Activated CD4-positive, alpha-beta memory T cell treated with anti-CD3 and anti-CD28 coated beads, Interleukin-2, amount 10 ng/mL, durations not matched to agents 7 days and 5 days (primary cell): ENCODE results near the gene XPO5. TPM values are rescaled to one million over a fixed set of nuclear protein-coding genes. Genes with fewer than 3 reads are reported as not detected.
"Not testable (repeated sequence)": the region's sequence is repeated elsewhere in the genome, so short reads cannot be mapped to it uniquely, and the experiment has no call there.

Experiments used
- CTCF ChIA-PET: fragments of 350-600 bp; sonication (Branson Sonifier 250); formaldehyde crosslinking; loops from one replicate; lab custom pipeline; 2021; ENCODE audit warnings: antibody characterized with exemption, inconsistent platforms; lab: Charles Lee
- POLR2A ChIA-PET: fragments of 350-600 bp; sonication (Branson Sonifier 250); formaldehyde crosslinking; loops from one replicate; lab custom pipeline; 2021; ENCODE audit warnings: antibody characterized with exemption; lab: Charles Lee
- DNase-seq: peaks from one replicate; pipeline ENCODE4 v3.0.0-alpha.2; 2020
- H3K27ac Mint-ChIP-seq: one replicate; pipeline ENCODE4 v1.8.0; 2021; ENCODE audit warnings: mild to moderate bottlenecking, mixed read lengths
- H3K27me3 Mint-ChIP-seq: one replicate; pipeline ENCODE4 v1.8.0; 2021; ENCODE audit warnings: mixed read lengths
- H3K36me3 Mint-ChIP-seq: one replicate; pipeline ENCODE4 v1.8.0; 2021; ENCODE audit warnings: low read depth, mixed read lengths
- H3K4me1 Mint-ChIP-seq: one replicate; pipeline ENCODE4 v1.8.0; 2021; ENCODE audit warnings: mixed read lengths
- H3K4me3 Mint-ChIP-seq: one replicate; pipeline ENCODE4 v1.8.0; 2021; ENCODE audit warnings: mild to moderate bottlenecking, mixed read lengths
- H3K9me3 Mint-ChIP-seq: one replicate; pipeline ENCODE4 v1.8.0; 2021; ENCODE audit warnings: mixed read lengths
- total RNA-seq, 2 experiments: library from RNA; stranded (reverse); gene quantifications; one replicate each; pipeline ENCODE4 v1.2.3, GENCODE V29; 2021

The XPO5 gene
- total RNA-seq, 2 experiments from 2014 or later: 62.5 to 78.5 TPM

GRCh38 chr6:43579171-43579570, 3.3 kb upstream of the XPO5 start:
- Mint-ChIP-seq H3K4me3 (peak overlapping the region; percentile 97), H3K9me3 (no peaks in the 10 kb centered on the region), H3K36me3 (peaks cover 66% of the 10 kb centered on the region), H3K27me3 (no peaks in the 10 kb centered on the region), H3K4me1 (peaks cover 57% of the 10 kb centered on the region), H3K27ac (peak overlapping the region; percentile 32)
- POLR2A ChIA-PET: interaction anchor here (1.4 kb wide), 1 partner anchor 50 kb away, joined by 3 read pairs; the partner anchor contains the start of gene GTPBP2
- no peak for DNase-seq
- CTCF ChIA-PET: interaction anchor here (1.5 kb wide), 1 partner anchor 9 kb away, joined by 4 read pairs; no protein-coding TSS in a partner anchor

GRCh38 chr6:43578748-43579147, 2.9 kb upstream of the XPO5 start:
- peak overlapping the region; percentile 97 for H3K4me3 Mint-ChIP-seq
- CTCF ChIA-PET: interaction anchor here (1.5 kb wide), 1 partner anchor 8 kb away, joined by 4 read pairs; no protein-coding TSS in a partner anchor
- no peaks in the 10 kb centered on the region for H3K27me3 Mint-ChIP-seq
- no peak for DNase-seq
- no peaks in the 10 kb centered on the region for H3K9me3 Mint-ChIP-seq
- H3K4me1 Mint-ChIP-seq: peaks cover 54% of the 10 kb centered on the region
- peak overlapping the region; percentile 32 for H3K27ac Mint-ChIP-seq
- POLR2A ChIA-PET: interaction anchor here (1.4 kb wide), 1 partner anchor 50 kb away, joined by 3 read pairs; the partner anchor contains the start of gene GTPBP2
- H3K36me3 Mint-ChIP-seq: peaks cover 62% of the 10 kb centered on the region

- POLR2A ChIA-PET: interaction anchor here (0.7 to 2.2 kb wide), 21 partner anchors 9 to 672 kb away, joined by 3 to 26 read pairs (median 3); partner anchors contain the start of genes ABCC10, CNPY3, GTPBP2 and HSP90AB1
- CTCF ChIA-PET: interaction anchor here (0.9 to 1.4 kb wide), 5 partner anchors 10 to 61 kb away, joined by 3 to 6 read pairs (median 3); partner anchors contain the start of gene GTPBP2
- Mint-ChIP-seq H3K4me1 (peaks cover 65% of the 10 kb centered on the region), H3K27me3 (no peaks in the 10 kb centered on the region), H3K36me3 (peaks cover 72% of the 10 kb centered on the region), H3K27ac (peak overlapping the region; percentile 89), H3K4me3 (peak overlapping the region; percentile 97), H3K9me3 (no peaks in the 10 kb centered on the region)
- DNase-seq: no peak
These were observed 600 bp downstream of the XPO5 start for GRCh38 chr6:43575105-43575771.

GRCh38 chr6:43572015-43572414, 3.8 kb downstream of the XPO5 start:
- DNase-seq: no peak
- H3K4me3 Mint-ChIP-seq: no peak overlapping the region
- H3K36me3 Mint-ChIP-seq: peaks cover 62% of the 10 kb centered on the region
- no peaks in the 10 kb centered on the region for H3K9me3 Mint-ChIP-seq
- H3K27me3 Mint-ChIP-seq: no peaks in the 10 kb centered on the region
- H3K4me1 Mint-ChIP-seq: peaks cover 44% of the 10 kb centered on the region
- CTCF ChIA-PET: interaction anchor here (2.3 kb wide), 1 partner anchor 20 kb away, joined by 5 read pairs; no protein-coding TSS in a partner anchor
- peak overlapping the region; percentile 87 for H3K27ac Mint-ChIP-seq
- POLR2A ChIA-PET: interaction anchor here (0.7 to 1.8 kb wide), 4 partner anchors 13 to 826 kb away, joined by 3 to 12 read pairs (median 7); partner anchors contain the start of genes GTPBP2 and TBCC

GRCh38 chr6:43570876-43571441, 4.9 kb downstream of the XPO5 start:
- Mint-ChIP-seq H3K36me3 (peaks cover 57% of the 10 kb centered on the region), H3K4me3 (peak overlapping the region; percentile 2), H3K4me1 (peaks cover 44% of the 10 kb centered on the region), H3K27me3 (no peaks in the 10 kb centered on the region), H3K27ac (peak overlapping the region; percentile 87), H3K9me3 (no peaks in the 10 kb centered on the region)
- no peak for DNase-seq
- ChIA-PET POLR2A (interaction anchor here (0.8 to 1.8 kb wide), 6 partner anchors 14 to 825 kb away, joined by 3 to 12 read pairs (median 6); partner anchors contain the start of genes GTPBP2, POLR1C, TBCC and YIPF3), CTCF (interaction anchor here (1.4 to 2.3 kb wide), 3 partner anchors 8 to 37 kb away, joined by 4 to 8 read pairs (median 5); no protein-coding TSS in a partner anchor)

GRCh38 chr6:43559328-43559727, 16.5 kb downstream of the XPO5 start:
- Mint-ChIP-seq H3K27me3 (no peaks in the 10 kb centered on the region), H3K9me3 (no peaks in the 10 kb centered on the region), H3K27ac (no peak overlapping the region), H3K4me3 (no peak overlapping the region), H3K36me3 (peaks cover 76% of the 10 kb centered on the region), H3K4me1 (no peaks in the 10 kb centered on the region)
- ChIA-PET CTCF (interaction anchor here (1.6 kb wide), 1 partner anchor 53 kb away, joined by 3 read pairs; no protein-coding TSS in a partner anchor), POLR2A (interaction anchor here (1.3 kb wide), 1 partner anchor 25 kb away, joined by 3 read pairs; no protein-coding TSS in a partner anchor)
- no peak for DNase-seq

GRCh38 chr6:43557620-43558019, 18.2 kb downstream of the XPO5 start:
- peaks cover 82% of the 10 kb centered on the region for H3K36me3 Mint-ChIP-seq
- H3K27me3 Mint-ChIP-seq, H3K4me3 Mint-ChIP-seq, H3K4me1 Mint-ChIP-seq, H3K27ac Mint-ChIP-seq, POLR2A ChIA-PET, H3K9me3 Mint-ChIP-seq, DNase-seq: not testable (repeated sequence)
- CTCF ChIA-PET: interaction anchor here (0.6 kb wide), 1 partner anchor 50 kb away, joined by 3 read pairs; no protein-coding TSS in a partner anchor

- peaks cover 76% of the 10 kb centered on the region for H3K36me3 Mint-ChIP-seq
- no peak overlapping the region for H3K4me3 Mint-ChIP-seq
- no peaks in the 10 kb centered on the region for H3K9me3 Mint-ChIP-seq
- peak overlapping the region; percentile 7 for H3K27ac Mint-ChIP-seq
- H3K4me1 Mint-ChIP-seq: peaks cover 3% of the 10 kb centered on the region
- POLR2A ChIA-PET: no interaction called here
- no peak for DNase-seq
- CTCF ChIA-PET: interaction anchor here (1.0 kb wide), 1 partner anchor 318 kb away, joined by 3 read pairs; the partner anchor contains the start of gene DNPH1
- no peaks in the 10 kb centered on the region for H3K27me3 Mint-ChIP-seq
These were observed 28.6 kb downstream of the XPO5 start for GRCh38 chr6:43547222-43547621.

- no peak overlapping the region for H3K27ac Mint-ChIP-seq
- H3K4me1 Mint-ChIP-seq: peaks cover 3% of the 10 kb centered on the region
- H3K4me3 Mint-ChIP-seq: no peak overlapping the region
- ChIA-PET POLR2A (interaction anchor here (1.7 kb wide), 1 partner anchor 19 kb away, joined by 6 read pairs; no protein-coding TSS in a partner anchor), CTCF (no interaction called here)
- H3K27me3 Mint-ChIP-seq: no peaks in the 10 kb centered on the region
- H3K36me3 Mint-ChIP-seq: peaks cover 72% of the 10 kb centered on the region
- DNase-seq: no peak
- no peaks in the 10 kb centered on the region for H3K9me3 Mint-ChIP-seq
These were observed 31.4 kb downstream of the XPO5 start for GRCh38 chr6:43544461-43544860.

- no peaks in the 10 kb centered on the region for H3K9me3 Mint-ChIP-seq
- H3K36me3 Mint-ChIP-seq: peaks cover 70% of the 10 kb centered on the region
- H3K27me3 Mint-ChIP-seq: no peaks in the 10 kb centered on the region
- no peak overlapping the region for H3K27ac Mint-ChIP-seq
- POLR2A ChIA-PET: no interaction called here
- H3K4me3 Mint-ChIP-seq: no peak overlapping the region
- H3K4me1 Mint-ChIP-seq: peaks cover 3% of the 10 kb centered on the region
- CTCF ChIA-PET: interaction anchor here (1.2 to 1.3 kb wide), 2 partner anchors 10 to 69 kb away, joined by 3 to 4 read pairs; no protein-coding TSS in a partner anchor
- no peak for DNase-seq
These were observed 33.9 kb downstream of the XPO5 start for GRCh38 chr6:43541774-43542471.

GRCh38 chr6:43540507-43540906, 35.3 kb downstream of the XPO5 start:
- POLR2A ChIA-PET: interaction anchor here (1.3 kb wide), 1 partner anchor 10 kb away, joined by 3 read pairs; no protein-coding TSS in a partner anchor
- Mint-ChIP-seq H3K4me1 (peaks cover 3% of the 10 kb centered on the region), H3K27me3 (no peaks in the 10 kb centered on the region), H3K9me3 (no peaks in the 10 kb centered on the region), H3K36me3 (peaks cover 61% of the 10 kb centered on the region), H3K4me3 (no peak overlapping the region), H3K27ac (no peak overlapping the region)
- DNase-seq: no peak
- CTCF ChIA-PET: no interaction called here

GRCh38 chr6:43539409-43539808, 36.4 kb downstream of the XPO5 start:
- H3K9me3 Mint-ChIP-seq, H3K27me3 Mint-ChIP-seq, H3K4me1 Mint-ChIP-seq, H3K4me3 Mint-ChIP-seq, DNase-seq, CTCF ChIA-PET, H3K27ac Mint-ChIP-seq: not testable (repeated sequence)
- peaks cover 51% of the 10 kb centered on the region for H3K36me3 Mint-ChIP-seq
- POLR2A ChIA-PET: interaction anchor here (1.3 kb wide), 1 partner anchor 9 kb away, joined by 3 read pairs; no protein-coding TSS in a partner anchor
